ENCODE results near the gene PRRG1. TPM values are rescaled to one million over a fixed set of nuclear protein-coding genes. Genes with fewer than 3 reads are reported as not detected.

The PRRG1 gene
- total RNA-seq, 1 experiment from 2014 or later, result 8.6 TPM

DNA sequence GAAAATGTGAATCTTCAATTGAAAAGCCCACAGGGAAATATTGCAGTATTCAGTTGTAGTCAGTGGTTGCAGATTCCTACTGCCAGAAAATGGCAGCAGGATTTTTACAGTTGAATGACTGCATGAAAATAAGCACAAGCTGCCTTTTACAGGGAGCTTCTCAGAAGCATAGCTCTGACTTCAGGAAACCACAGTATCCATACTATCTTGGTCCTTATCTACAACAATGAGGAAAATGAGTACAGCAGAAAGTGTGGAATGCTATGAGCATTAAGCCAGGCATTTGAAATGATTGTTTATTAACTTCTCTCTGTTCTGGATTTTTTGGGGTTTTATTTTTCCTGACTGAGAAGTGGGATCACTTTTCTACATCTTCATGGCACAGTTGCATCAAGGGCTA is 34.6 kb upstream of the PRRG1 start:
- TF ChIP-seq TCF7L2 (IDR thresholded peaks at IDR 0.05; ENCODE audit: low read depth, low read length) (no peak), POLR2AphosphoS5 (IDR thresholded peaks at IDR 0.05; ENCODE audit: low read depth, low read length) (no peak), SIN3A (IDR thresholded peaks at IDR 0.05; ENCODE audit: borderline replicate concordance, insufficient read depth, low read depth, low read length) (no peak)
- TF ChIP-seq, protein P1, sequence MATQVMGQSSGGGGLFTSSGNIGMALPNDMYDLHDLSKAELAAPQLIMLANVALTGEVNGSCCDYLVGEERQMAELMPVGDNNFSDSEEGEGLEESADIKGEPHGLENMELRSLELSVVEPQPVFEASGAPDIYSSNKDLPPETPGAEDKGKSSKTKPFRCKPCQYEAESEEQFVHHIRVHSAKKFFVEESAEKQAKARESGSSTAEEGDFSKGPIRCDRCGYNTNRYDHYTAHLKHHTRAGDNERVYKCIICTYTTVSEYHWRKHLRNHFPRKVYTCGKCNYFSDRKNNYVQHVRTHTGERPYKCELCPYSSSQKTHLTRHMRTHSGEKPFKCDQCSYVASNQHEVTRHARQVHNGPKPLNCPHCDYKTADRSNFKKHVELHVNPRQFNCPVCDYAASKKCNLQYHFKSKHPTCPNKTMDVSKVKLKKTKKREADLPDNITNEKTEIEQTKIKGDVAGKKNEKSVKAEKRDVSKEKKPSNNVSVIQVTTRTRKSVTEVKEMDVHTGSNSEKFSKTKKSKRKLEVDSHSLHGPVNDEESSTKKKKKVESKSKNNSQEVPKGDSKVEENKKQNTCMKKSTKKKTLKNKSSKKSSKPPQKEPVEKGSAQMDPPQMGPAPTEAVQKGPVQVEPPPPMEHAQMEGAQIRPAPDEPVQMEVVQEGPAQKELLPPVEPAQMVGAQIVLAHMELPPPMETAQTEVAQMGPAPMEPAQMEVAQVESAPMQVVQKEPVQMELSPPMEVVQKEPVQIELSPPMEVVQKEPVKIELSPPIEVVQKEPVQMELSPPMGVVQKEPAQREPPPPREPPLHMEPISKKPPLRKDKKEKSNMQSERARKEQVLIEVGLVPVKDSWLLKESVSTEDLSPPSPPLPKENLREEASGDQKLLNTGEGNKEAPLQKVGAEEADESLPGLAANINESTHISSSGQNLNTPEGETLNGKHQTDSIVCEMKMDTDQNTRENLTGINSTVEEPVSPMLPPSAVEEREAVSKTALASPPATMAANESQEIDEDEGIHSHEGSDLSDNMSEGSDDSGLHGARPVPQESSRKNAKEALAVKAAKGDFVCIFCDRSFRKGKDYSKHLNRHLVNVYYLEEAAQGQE (IDR thresholded peaks at IDR 0.05; ENCODE audit: insufficient read depth in 1 of 2, low read depth in 2 of 2, low read length in 1 of 2), result no peak
- TF ChIP-seq, protein P2, sequence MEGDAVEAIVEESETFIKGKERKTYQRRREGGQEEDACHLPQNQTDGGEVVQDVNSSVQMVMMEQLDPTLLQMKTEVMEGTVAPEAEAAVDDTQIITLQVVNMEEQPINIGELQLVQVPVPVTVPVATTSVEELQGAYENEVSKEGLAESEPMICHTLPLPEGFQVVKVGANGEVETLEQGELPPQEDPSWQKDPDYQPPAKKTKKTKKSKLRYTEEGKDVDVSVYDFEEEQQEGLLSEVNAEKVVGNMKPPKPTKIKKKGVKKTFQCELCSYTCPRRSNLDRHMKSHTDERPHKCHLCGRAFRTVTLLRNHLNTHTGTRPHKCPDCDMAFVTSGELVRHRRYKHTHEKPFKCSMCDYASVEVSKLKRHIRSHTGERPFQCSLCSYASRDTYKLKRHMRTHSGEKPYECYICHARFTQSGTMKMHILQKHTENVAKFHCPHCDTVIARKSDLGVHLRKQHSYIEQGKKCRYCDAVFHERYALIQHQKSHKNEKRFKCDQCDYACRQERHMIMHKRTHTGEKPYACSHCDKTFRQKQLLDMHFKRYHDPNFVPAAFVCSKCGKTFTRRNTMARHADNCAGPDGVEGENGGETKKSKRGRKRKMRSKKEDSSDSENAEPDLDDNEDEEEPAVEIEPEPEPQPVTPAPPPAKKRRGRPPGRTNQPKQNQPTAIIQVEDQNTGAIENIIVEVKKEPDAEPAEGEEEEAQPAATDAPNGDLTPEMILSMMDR (IDR thresholded peaks at IDR 0.05), result no peak
- Histone ChIP-seq H3K27me3 (ENCODE audit: control insufficient read depth, insufficient read depth, low read length) (no peaks in the 10 kb centered on the region), H3K9me3 (ENCODE audit: control insufficient read depth, insufficient read depth, low read depth, low read length) (no peaks in the 10 kb centered on the region), H3K27ac (ENCODE audit: low read length) (no peak overlapping the region), H3K36me3 (ENCODE audit: control insufficient read depth, insufficient read depth, low read length) (no peaks in the 10 kb centered on the region), H3K4me1 (ENCODE audit: control insufficient read depth, insufficient read depth, low read length) (no peaks in the 10 kb centered on the region), H3K4me3 (ENCODE audit: low read depth in 2 of 2, low read length in 2 of 2) (no peak overlapping the region)
- CTCF ChIA-PET, result no interaction called here
- intact Hi-C loops (cut with micrococcal nuclease; ENCODE audit: unreplicated experiment), result no loop called here
- no TSS peak for BruUV-seq (replicated peaks)
- in situ Hi-C loops (cut with HindIII; ENCODE audit: low pct_unique_long_range_greater_than_20kb, low sequenced_read_pairs), result no loop called here
- POLR2A ChIA-PET, result no interaction called here
- ATAC-seq (no peak), DNase-seq (ENCODE audit: low read depth, low spot score) (no peak)

DNA sequence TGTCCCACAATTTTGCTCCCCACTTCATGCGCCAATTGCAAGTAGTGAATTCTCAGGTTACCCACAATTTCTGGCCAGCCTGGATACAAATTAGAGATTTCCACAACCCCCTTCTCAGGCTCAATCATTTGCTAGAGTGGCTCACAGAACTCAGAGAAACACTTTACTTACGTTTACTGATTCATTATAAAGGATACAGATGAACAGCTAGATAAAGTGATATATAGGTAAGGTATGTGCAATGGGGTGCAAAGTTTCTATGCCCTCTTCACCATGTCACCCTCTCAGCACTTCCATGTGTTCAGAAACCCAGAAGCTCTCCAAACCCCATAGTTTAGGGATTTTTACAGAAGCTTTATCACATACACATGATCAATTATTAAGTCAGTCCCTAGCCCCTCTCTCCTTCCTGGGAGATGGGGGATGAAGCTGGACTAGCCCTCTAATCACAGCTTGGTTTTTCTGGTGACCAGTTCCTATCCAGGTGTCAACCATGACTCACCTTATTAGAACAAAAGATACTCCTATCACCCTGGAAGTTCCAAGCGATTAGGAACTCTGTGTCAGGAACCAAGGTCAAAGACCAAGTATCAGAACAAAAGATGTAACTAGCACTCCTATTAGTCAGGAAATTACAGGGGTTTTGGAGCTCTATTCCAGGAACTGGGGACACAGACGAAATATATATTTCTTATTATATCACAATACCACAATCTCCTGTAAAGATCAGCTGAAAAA is 33.5 kb upstream of the PRRG1 start:
- DNase-seq (ENCODE audit: low read depth, low spot score), result no peak
- H3K27me3 ChIP-seq (ENCODE audit: control insufficient read depth, insufficient read depth, low read length), result no peaks in the 10 kb centered on the region
- ChIA-PET CTCF (no interaction called here), POLR2A (no interaction called here)
- no peaks in the 10 kb centered on the region for H3K36me3 ChIP-seq (ENCODE audit: control insufficient read depth, insufficient read depth, low read length)
- intact Hi-C loops (cut with micrococcal nuclease; ENCODE audit: unreplicated experiment) (no loop called here), in situ Hi-C loops (cut with HindIII; ENCODE audit: low pct_unique_long_range_greater_than_20kb, low sequenced_read_pairs) (no loop called here)
- no peak overlapping the region for H3K4me3 ChIP-seq (ENCODE audit: low read depth in 2 of 2, low read length in 2 of 2)
- no peaks in the 10 kb centered on the region for H3K4me1 ChIP-seq (ENCODE audit: control insufficient read depth, insufficient read depth, low read length)
- H3K27ac ChIP-seq (ENCODE audit: low read length), result no peak overlapping the region
- ATAC-seq, result no peak
- TF ChIP-seq, protein P2 (IDR thresholded peaks at IDR 0.05), result no peak
- TF ChIP-seq POLR2AphosphoS5 (IDR thresholded peaks at IDR 0.05; ENCODE audit: low read depth, low read length) (no peak), SIN3A (IDR thresholded peaks at IDR 0.05; ENCODE audit: borderline replicate concordance, insufficient read depth, low read depth, low read length) (no peak), TCF7L2 (IDR thresholded peaks at IDR 0.05; ENCODE audit: low read depth, low read length) (no peak)
- TF ChIP-seq, protein P1 (IDR thresholded peaks at IDR 0.05; ENCODE audit: insufficient read depth in 1 of 2, low read depth in 2 of 2, low read length in 1 of 2), result no peak
- no peaks in the 10 kb centered on the region for H3K9me3 ChIP-seq (ENCODE audit: control insufficient read depth, insufficient read depth, low read depth, low read length)
- BruUV-seq (replicated peaks), result no TSS peak
